Measurements from ENCODE around the gene NANOGP8. TPM values are rescaled to one million over a fixed set of nuclear protein-coding genes. Genes with fewer than 3 reads are reported as not detected.
"Not testable (repeated sequence)": the region's sequence is repeated elsewhere in the genome, so short reads cannot be mapped to it uniquely, and the experiment has no call there.

The NANOGP8 gene
- total and polyA plus RNA-seq, 8 donors = not detected

DNA sequence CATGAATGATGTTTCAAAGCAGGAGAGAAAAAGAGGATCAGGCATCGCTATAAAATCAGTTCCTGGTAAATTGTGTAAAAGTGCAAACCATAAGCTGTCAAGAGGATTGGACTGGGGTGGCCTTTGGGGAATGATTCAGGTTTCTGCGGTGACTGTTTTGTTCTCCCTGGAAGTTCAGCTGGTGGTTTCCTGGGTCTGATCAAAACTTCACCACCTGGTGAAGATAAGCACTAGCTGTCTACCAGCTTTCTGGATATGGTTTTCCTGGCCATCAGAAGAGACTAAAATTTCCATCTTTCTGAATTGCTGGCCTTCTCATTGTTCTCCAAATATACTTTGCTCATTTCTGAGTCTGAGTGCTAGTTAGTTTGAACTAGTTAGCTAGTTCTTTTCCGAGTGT lies 2.7 kb upstream of the NANOGP8 start:
- no peak for DNase-seq
- no peaks in the 10 kb centered on the region for H3K36me3 ChIP-seq
- peaks cover 0 to 5% (median under 1%) of the 10 kb centered on the region in 4 donors for H3K9me3 ChIP-seq
- no peaks in the 10 kb centered on the region for H3K4me1 ChIP-seq
- no peak overlapping the region for H3K4me3 ChIP-seq
- TF ChIP-seq, protein P1, sequence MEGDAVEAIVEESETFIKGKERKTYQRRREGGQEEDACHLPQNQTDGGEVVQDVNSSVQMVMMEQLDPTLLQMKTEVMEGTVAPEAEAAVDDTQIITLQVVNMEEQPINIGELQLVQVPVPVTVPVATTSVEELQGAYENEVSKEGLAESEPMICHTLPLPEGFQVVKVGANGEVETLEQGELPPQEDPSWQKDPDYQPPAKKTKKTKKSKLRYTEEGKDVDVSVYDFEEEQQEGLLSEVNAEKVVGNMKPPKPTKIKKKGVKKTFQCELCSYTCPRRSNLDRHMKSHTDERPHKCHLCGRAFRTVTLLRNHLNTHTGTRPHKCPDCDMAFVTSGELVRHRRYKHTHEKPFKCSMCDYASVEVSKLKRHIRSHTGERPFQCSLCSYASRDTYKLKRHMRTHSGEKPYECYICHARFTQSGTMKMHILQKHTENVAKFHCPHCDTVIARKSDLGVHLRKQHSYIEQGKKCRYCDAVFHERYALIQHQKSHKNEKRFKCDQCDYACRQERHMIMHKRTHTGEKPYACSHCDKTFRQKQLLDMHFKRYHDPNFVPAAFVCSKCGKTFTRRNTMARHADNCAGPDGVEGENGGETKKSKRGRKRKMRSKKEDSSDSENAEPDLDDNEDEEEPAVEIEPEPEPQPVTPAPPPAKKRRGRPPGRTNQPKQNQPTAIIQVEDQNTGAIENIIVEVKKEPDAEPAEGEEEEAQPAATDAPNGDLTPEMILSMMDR (IDR thresholded peaks at IDR 0.05) = no peak
- TF ChIP-seq POLR2A (IDR thresholded peaks at IDR 0.05) (no peak), EP300 (IDR thresholded peaks at IDR 0.05) (no peak), POLR2AphosphoS5 (IDR thresholded peaks at IDR 0.05) (no peak)
- 74 to 86% (median 79%) methylated on average over 3 of the region's 3 CpGs for WGBS, 5 donors
- H3K27ac ChIP-seq = no peak overlapping the region
- intact Hi-C loops (cut with DNase I; ENCODE audit: low total_unique reads) = no loop called here
- no peaks in the 10 kb centered on the region for H3K27me3 ChIP-seq

DNA sequence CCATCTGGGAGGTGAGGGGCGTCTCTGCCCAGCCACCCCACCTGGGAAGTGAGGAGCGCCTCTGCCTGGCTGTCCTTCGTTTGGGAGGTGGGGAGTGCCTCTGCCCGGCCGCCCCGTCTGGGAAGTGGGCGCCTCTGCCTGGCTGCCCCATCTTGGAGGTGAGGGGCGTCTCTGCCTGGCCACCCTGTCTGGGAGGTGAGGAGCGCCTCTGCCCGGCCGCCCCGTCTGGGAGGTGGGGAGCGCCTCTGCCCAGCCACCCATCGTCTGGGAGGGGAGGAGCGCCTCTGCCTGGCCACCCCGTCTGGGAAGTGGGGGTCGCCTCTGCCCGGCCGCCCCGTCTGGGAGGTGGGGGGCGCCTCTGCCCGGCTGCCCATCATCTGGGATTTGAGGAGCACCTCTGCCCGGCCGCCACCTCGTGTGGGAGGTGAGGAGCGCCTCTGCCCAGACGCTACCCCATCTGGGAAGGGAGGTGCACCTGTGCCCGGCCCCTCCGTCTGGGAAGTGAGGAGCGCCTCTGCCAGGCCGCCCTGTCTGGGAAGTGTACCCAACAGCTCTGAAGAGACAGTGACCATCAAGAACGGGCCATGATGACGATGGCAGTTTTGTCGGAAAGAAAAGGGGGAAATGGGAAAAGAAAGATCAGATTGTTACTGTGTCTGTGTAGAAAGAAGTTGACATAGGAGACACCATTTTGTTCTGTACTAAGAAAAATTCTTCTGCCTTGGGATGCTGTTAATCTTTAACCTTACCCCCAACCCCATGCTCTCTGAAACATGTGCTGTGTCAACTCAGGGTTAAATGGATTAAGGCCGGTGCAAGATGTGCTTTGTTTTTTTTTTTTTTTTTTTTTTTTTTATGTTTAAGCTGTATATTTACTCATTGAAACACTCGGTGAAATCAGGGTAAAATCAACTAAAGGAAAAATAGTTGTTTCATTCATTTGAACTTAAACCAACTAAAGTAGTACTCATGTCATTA lies 2.4 kb downstream of the NANOGP8 start:
- H3K27ac ChIP-seq; DNase-seq; H3K4me1 ChIP-seq; intact Hi-C loops (cut with DNase I; ENCODE audit: low total_unique reads); H3K36me3 ChIP-seq; H3K4me3 ChIP-seq; H3K27me3 ChIP-seq: not testable (repeated sequence)
- peaks cover 0 to 14% (median 7%) of the 10 kb centered on the region in 4 donors for H3K9me3 ChIP-seq
- WGBS, 5 donors = 87 to 95% (median 93%) methylated on average over 17 to 36 of the region's 36 CpGs

DNA sequence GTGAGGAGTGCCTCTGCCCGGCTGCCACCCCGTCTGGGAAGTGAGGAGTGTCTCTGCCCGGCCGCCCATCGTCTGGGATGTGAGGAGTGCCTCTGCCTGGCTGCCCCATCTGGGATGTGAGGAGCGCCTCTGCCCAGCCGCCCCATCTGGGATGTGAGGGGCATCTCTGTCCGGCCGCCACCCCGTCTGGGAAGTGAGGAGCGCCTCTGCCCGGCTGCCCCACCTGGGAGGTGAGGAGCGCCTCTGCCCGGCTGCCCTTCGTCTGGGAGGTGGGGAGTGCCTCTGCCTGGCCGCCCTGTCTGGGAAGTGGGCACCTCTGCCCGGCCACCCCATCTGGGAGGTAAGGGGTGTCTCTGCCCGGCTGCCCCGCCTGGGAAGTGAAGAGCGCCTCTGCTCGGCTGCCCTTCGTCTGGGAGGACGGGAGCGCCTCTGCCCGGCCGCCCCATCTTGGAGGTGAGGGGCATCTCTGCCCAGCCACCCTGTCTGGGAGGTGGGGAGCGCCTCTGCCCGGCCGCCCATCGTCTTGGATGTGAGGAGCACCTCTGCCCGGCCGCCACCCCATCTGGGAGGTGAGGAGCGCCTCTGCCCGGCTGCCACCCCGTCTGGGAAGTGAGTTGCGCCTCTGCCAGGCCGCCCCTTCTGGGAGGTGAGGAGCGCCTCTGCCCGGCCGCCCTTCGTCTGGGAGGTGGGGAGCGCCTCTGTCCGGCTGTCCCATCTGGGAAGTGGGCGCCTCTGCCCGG lies 3.3 kb downstream of the NANOGP8 start:
- H3K36me3 ChIP-seq; H3K4me1 ChIP-seq; H3K27ac ChIP-seq; H3K4me3 ChIP-seq; DNase-seq; H3K27me3 ChIP-seq; intact Hi-C loops (cut with DNase I; ENCODE audit: low total_unique reads): not testable (repeated sequence)
- peaks cover 0 to 14% (median 7%) of the 10 kb centered on the region in 4 donors for H3K9me3 ChIP-seq
- 91 to 95% (median 95%) methylated on average over 24 to 45 of the region's 45 CpGs for WGBS, 5 donors

DNA sequence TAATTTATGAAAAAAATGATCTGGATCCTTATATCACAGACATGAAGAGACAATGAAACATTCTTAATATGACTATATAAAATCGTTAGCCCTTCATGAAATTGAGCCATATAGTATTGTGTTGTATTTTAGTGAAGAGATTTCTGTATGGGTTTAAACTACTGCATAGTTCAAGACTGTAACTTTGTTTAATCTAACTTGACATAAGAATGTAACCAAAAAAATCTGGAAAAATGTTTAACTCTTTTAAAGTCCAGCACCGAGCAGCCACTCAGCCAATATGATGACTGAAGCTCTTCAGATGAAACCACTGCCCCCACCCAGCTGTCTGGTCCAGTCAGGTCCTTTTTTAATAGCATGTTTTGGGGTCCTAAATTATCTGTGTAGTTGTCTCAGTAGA lies 4.9 kb downstream of the NANOGP8 start:
- WGBS, 5 donors = 53 to 71% (median 65%) methylated on average over 2 of the region's 2 CpGs

More for the DNA sequence above, 4.9 kb downstream of the NANOGP8 start:
- Histone ChIP-seq H3K27ac (no peak overlapping the region), H3K9me3 (peaks cover 0 to 14% (median 7%) of the 10 kb centered on the region in 4 donors), H3K4me1 (no peaks in the 10 kb centered on the region), H3K36me3 (no peaks in the 10 kb centered on the region), H3K4me3 (no peak overlapping the region), H3K27me3 (no peaks in the 10 kb centered on the region)
- TF ChIP-seq, protein P1 (IDR thresholded peaks at IDR 0.05) = no peak
- TF ChIP-seq POLR2A (IDR thresholded peaks at IDR 0.05) = no peak
- TF ChIP-seq EP300 (IDR thresholded peaks at IDR 0.05) = no peak
- no peak for TF ChIP-seq POLR2AphosphoS5 (IDR thresholded peaks at IDR 0.05)
- intact Hi-C loops (cut with DNase I; ENCODE audit: low total_unique reads) = no loop called here
- DNase-seq = no peak
